ENCODE results near the gene CLDN5.

CLDN5 gene

DNA sequence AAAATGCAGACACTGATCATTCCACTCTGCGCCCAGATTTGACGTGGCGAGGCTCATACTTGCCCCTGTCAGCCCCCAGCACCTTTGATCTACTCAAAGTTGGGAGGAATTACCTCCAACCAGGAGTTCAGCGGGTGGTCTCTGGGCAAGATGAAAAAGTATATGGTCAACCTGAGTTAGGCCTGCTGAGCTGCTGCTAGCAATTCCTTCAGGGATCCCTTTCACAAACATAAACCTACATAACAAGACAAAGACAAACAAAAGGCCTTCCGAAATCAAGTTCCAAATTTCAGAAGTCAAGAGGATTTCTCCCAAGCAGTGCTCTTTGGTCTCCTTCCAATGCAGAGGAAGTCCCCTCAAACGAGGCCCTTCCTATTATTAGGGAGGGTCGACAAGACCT, 20.8 kb downstream of the CLDN5 start:
- no peak overlapping the region for H3K4me3 ChIP-seq (ENCODE audit: low read depth, low read length)
- TF ChIP-seq, protein P1, sequence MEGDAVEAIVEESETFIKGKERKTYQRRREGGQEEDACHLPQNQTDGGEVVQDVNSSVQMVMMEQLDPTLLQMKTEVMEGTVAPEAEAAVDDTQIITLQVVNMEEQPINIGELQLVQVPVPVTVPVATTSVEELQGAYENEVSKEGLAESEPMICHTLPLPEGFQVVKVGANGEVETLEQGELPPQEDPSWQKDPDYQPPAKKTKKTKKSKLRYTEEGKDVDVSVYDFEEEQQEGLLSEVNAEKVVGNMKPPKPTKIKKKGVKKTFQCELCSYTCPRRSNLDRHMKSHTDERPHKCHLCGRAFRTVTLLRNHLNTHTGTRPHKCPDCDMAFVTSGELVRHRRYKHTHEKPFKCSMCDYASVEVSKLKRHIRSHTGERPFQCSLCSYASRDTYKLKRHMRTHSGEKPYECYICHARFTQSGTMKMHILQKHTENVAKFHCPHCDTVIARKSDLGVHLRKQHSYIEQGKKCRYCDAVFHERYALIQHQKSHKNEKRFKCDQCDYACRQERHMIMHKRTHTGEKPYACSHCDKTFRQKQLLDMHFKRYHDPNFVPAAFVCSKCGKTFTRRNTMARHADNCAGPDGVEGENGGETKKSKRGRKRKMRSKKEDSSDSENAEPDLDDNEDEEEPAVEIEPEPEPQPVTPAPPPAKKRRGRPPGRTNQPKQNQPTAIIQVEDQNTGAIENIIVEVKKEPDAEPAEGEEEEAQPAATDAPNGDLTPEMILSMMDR (IDR thresholded peaks at IDR 0.05; ENCODE audit: low read depth, low read length), result no peak

DNA sequence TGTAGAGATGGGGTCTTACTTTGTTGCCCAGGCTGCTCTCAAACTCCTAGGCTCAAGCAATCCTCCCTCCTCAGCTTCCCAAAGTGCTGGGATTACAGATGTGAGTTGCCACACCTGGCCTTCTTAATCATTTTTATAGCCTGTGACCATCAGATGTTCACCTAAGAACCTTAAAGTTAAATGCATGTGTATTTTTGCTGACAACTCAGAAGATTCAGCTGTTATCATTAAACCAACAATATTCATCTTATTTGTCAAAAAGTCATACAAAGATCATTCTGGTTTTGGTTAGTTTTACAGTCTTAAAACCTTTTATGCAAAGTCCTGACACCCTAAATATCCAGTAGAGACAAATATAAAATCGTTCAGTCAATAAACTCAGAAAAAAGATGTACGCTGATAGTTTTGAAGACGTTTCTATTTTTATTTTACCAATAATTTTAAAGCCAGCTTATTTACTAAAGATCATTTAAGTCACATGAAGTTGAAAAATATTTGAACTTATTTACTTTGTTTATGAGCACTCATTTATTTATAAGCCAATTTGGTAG, 22.2 kb downstream of the CLDN5 start:
- TF ChIP-seq, protein P1 (IDR thresholded peaks at IDR 0.05; ENCODE audit: low read depth, low read length), result no peak
- H3K4me3 ChIP-seq (ENCODE audit: low read depth, low read length), result no peak overlapping the region

DNA sequence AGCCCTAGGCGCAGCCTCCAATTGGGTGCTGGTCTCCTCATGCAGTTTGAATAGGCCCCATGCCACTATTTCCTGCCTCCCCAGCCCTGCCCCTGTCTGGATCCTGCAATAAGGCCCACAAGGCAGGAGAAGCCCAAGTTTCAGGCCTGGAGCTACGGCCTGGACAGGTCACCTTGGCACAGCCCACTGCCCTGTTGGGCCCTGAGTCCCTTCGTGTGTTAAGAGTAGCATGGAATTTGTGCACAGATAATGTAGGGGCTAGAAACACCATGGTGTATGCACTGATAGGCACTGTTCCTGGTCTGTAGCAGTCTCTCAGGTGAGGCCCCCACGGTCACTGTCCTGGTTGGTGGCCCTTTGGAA, 24.3 kb downstream of the CLDN5 start:
- TF ChIP-seq, protein P1 (IDR thresholded peaks at IDR 0.05; ENCODE audit: low read depth, low read length), result no peak
- H3K4me3 ChIP-seq (ENCODE audit: low read depth, low read length), result no peak overlapping the region

DNA sequence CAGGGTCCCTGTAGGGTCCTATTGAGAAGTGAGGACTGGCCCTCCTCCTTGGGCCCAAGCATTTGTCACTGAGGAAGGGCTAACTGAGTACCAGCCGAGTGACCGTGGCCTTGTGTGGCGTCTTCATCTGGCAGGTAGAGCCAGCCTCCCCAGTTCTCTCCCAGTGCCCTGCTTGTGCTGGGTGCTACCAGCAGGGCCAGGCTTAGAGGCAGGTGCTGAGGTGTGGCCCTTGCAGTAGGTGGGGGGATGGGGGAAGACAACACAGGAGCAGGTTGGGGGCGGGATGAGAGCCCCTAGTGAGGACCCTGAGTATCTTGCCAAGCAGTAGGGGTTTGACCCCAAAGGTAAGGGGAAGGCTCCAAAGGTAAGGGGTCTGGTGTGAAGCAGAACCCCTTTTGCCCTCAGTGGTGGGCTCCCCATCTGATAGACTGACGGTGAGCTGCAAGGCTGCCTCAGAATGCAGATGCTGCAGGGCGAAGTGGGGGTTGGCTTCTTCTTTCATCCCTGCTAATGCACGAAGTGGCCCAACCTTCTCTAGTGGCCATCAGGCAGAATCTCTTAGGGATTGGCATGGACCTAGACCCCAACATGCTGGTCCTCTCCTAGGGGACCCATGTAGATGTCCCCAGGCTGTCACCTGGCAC, 24.9 kb downstream of the CLDN5 start:
- TF ChIP-seq, protein P1 (IDR thresholded peaks at IDR 0.05; ENCODE audit: low read depth, low read length), result no peak
- H3K4me3 ChIP-seq (ENCODE audit: low read depth, low read length), result no peak overlapping the region

DNA sequence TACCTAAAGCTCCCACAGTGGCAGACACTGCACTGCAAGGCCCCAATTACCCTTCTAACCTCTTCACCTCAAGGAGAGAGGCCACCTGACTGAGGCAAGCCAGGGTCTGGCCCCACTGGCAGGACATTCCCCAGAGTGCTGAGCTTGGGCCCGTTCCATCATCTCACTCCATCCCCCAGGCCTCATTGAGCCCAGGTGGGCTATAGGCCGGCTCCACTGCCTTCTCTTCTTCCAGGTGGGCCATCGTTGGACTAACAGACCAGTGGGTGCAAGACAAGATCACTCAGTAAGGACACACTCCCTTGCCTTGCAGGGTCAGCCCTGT, 25.4 kb downstream of the CLDN5 start:
- no peak overlapping the region for H3K4me3 ChIP-seq (ENCODE audit: low read depth, low read length)
- TF ChIP-seq, protein P1 (IDR thresholded peaks at IDR 0.05; ENCODE audit: low read depth, low read length), result no peak

DNA sequence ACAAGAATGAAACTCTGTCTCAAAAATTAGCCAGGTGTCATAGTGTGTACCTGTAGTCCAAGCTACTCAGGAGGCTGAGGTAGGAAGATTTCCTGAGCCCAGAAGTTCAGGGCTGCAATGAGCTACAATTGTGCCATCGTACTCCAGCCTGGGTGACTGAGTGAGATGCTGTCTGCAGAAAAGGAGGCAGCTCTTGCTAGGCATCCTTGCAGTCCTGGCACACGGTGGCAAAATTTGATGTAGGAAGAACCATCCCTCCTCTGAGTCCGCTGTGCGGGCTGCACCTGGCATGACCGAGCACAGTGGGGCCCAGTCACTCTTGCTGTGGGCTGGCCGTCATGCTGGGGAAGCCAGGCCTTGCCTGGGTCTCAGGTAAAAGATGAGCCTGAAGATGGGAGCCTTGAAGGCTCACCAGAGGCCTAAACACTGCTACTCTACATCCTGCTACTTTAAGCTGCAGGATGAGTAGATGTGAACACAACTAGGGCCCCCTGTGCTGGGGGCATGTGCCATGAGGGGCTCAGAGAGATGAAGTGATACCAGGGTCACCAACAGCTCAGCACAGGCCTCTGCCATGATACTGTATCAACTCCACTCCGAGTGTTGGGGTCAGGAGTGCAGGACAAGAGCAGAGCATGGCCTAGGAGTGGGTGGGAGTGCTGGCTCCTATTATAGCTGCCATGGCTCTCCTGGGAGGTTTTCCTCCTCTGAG, 25.9 kb downstream of the CLDN5 start:
- TF ChIP-seq, protein P1 (IDR thresholded peaks at IDR 0.05; ENCODE audit: low read depth, low read length), result no peak
- no peak overlapping the region for H3K4me3 ChIP-seq (ENCODE audit: low read depth, low read length)

DNA sequence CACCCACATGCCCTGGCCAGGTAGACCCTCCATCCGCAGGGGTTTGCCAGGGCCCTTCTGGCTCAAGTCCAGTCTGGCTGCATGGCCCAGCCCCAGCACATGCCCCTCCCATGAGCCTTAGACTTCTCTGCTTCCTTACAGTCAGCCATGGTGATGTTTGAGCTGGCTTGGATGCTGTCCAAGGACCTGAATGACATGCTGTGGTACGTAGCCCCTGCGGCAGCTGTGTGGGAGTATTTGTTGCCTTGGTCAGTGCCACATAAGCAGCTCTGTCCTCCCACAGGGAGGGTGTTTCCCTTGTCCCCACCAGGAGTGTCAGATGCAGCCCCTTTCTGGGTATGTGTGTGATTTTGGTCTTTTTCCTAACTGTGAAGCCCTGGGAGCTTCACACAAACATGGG, 27.0 kb downstream of the CLDN5 start:
- no peak overlapping the region for H3K4me3 ChIP-seq (ENCODE audit: low read depth, low read length)
- TF ChIP-seq, protein P1 (IDR thresholded peaks at IDR 0.05; ENCODE audit: low read depth, low read length), result no peak

Data from WI38 (cell line).